Femur (tissue), 1 donor: ENCODE results near the gene FLAD1.

ENCODE experiments used
- DNase-seq: peaks from one replicate; pipeline ENCODE4 v3.0.0-alpha.2; 2017

Gene FLAD1

GRCh38 chr1:154992721-154993571 is 9.8 kb downstream of the FLAD1 start:
- no peak for DNase-seq

GRCh38 chr1:154993572-154994268 is 10.6 kb downstream of the FLAD1 start, which contains the start of gene LENEP:
TSS of gene LENEP (plus strand) at chr1:154993586. CDS start at chr1:154993608, 22 bp downstream.
- no peak for DNase-seq

DNA sequence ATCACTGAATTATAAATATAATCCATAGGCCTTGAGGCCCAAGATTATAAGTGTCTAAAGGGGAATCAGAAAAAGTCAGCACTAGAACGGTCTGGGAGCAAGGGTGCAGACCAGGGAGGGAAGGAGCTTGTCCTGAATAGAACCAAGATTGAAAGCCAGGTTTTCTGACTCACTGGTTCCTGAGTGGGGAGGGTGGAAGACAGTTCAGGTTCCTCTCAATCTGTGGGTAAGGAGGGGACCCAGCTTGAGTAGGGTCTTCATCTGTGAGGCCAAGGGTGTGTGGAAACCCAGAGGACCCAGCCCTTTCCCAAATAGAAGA is 11.1 kb downstream of the FLAD1 start:
- DNase-seq, result no peak

- DNase-seq, result no peak
Observed at GRCh38 chr1:154994591-154994990, 11.4 kb downstream of the FLAD1 start.

- peak; percentile 64 for DNase-seq
Observed at GRCh38 chr1:154995301-154995983, 12.3 kb downstream of the FLAD1 start.

DNA sequence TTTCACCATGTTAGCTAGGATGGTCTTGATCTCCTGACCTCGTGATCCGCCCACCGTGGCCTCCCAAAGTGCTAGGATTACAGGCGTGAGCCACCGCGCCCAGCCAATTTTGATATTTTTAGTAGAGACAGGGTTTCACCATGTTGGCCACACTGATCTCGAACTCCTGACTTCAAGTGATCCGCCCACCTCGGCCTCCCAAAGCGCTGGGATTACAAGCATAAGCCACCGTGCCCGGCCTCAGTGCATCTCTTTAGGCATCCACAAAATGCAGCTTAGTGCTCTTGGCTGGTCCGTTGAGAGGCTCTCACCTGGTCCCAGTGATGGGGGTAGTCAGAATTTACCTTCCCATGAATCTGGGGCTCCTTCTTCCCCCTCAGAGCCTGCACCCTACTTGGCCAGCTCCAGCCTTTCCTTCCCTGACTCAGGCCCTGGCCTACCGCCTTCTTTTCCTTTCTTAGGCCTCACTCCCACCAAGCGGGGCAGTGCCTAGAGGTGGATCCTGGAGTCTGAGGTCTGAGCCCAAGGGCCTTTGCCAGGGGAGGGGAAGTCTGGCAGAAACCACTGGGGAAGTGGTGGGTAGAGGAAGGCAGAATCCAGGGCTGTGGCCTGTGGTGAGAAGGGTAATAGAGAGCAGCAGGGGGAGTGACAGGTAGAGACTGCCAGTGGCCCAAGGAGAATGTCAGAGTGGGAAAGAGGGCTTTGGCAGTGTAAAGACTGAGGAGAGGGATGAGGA is 14.0 kb downstream of the FLAD1 start:
- DNase-seq, result no peak

GRCh38 chr1:154998201-154998780 is 15.1 kb downstream of the FLAD1 start:
- no peak for DNase-seq

GRCh38 chr1:154998818-154999570 is 15.8 kb downstream of the FLAD1 start:
- peak; percentile 85 for DNase-seq

DNA sequence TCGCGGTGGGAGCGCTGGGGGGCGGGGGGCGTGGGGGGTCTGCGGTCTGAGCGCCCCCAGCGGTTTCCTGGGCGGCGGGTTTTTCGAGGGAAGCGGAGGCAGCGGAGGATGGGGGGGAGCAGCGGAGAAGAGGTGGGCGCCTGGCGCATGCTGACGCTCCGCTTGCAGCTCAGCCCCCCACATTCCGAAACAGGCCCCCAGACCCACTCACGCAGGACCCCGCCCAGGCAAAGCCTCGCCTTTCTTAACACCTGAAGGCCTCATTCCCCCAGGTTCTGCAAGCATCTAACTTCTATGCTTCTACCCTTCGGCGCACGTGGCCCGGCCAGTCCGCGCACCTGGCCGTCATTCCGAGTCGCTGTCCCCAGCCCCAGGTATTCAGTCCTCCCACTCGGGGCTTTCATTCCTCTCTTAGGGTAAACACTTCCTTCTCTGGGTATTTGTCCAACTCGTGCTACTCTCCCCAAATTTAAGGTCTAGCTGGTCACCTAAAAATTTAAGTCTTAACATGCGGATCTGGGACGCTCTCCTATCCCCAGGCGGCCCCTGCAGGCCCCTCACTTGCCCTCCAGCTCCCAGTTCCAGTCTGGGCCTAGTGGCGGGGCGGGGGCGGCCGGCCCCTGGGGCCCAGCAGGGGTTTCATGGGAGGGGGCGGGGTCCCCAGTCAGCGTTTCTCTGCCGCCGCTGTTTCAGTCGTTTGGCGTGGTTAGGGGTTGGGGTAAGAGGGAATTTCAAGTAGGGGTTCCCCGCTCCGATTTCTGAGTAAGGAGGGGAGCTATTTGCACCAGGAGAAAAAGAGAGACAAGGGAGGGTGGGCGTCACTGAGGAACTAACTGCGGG is 16.6 kb downstream of the FLAD1 start:
- DNase-seq, result peak; percentile 66

- DNase-seq, result no peak
Observed at GRCh38 chr1:155000411-155000725, 17.2 kb downstream of the FLAD1 start.

GRCh38 chr1:155000726-155001424 is 17.7 kb downstream of the FLAD1 start:
- DNase-seq, result peak; percentile 92

DNA sequence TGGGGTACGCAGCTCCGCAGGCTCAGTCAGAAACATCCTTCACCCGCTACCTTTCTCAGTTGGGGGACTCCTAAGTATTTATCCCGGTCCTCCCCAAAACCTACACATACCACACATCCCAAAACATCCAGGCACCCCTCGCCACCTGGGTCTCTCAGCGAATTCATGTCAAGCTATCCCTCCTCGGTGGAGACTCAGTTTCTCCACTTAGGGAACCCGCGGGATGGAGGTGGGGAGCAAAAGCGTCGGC is 18.2 kb downstream of the FLAD1 start:
- DNase-seq, result no peak

DNA sequence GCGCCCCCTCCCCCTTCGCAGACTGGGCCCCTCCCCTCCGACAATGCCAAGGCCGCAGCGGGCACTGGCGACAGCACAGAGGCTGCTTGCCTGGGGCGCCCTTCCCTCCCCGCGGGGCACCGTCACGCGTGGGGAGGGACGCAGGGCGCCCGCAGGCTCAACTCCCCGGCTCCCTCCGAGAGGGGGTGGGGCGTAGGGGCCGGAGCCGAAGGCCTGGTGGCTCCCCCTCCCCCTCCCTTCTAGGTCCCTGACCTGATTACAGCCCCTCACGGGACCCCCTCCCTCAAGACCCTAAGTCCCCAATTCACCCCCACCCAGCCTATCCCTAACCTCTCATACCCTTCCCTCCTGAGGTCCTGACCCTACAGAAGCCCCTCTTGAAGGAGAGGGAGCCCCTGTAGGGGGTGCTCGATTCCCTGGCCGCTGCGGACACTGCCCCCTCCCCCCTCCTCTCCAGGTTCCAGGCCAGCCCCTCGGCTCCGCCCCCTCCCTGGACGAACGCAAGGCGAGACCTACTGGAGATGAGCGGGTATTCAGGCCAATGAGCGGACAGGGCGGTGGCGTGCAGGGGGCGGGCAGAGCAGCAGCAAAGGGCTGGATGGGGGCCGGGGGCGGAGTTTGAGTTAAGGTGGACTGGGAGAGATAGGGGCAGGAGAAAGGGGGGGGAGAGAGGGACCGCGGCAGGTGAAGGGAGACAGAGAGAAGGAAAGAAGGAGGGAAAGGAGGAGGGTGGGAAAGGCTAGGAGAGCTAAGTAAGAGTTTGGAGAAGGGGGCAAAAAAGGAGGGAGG is 18.7 kb downstream of the FLAD1 start:
- peak; percentile 100 for DNase-seq

DNA sequence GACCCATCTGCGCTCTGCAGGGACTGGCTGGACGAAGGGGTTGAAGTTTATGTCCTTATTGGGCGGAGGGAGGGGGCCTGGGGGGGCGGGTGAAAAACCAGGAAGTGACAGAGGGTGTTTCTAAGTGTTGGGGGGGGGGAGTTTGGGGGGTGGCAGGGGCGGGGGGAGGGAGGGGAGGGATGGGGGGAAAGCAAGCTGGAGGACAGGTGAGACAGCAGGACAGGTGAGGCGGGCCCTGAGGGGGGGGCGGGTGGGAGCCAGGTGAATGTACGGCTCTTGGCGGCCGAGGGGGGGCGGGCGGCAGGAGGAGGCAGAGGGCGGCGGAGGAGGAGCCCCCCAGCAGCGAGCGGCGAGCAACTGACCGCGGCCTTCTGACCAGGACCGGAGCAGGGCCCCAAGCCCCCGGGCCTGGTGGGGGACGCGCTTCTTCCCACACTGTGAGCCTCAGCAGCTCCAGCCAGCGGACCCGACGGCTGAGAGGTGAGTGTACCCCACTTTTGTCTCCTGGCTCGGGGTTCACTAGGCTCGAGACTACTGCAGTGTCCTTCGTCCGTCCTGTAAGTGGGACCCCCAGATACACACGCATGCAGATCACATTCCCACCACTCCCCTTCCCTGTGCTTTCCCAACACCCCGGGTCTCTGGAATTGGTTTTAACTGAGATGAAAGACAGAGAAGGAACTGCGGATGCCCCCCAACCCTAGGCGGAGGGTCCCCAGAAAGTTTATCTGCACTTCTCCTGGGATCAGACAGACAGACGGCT is 19.5 kb downstream of the FLAD1 start, which contains the start of gene ZBTB7B:
ZBTB7B (plus strand) TSS at position 339 of the 763 bp plus-strand sequence. CDS start 11,859 bp downstream, outside the sequence.
- DNase-seq, result peak; percentile 66

GRCh38 chr1:155003227-155003765 is 20.2 kb downstream of the FLAD1 start:
- peak; percentile 62 for DNase-seq

DNA sequence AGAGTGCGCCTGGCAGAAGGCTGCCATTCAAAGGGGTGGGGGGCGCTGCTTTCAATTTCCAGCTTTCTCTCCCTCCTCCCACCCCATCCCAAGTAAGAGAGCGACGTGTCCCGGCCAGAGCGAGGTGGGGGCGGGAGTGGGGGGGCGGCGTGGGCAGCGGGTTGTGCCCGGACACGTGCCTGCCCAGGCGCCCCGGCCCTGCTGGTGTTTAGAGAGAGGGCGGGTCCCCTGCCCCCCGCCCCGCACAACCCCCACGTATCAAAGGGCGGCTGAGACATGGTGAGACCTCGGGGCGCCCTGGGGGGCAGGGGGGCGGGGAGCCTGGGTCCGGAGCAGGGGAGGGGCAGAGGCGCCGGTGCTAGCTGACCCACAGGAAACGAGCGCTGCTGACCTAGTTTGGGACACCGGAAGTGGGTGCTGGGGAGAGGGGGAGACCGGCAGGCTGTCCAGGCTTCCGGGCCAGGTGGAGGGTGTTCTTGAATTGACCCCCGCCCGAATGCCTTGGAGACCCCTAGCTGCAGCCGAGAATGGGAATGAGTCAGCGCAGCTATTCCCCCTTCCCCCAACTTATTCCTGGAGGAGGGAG is 20.7 kb downstream of the FLAD1 start:
- DNase-seq, result peak; percentile 77

DNA sequence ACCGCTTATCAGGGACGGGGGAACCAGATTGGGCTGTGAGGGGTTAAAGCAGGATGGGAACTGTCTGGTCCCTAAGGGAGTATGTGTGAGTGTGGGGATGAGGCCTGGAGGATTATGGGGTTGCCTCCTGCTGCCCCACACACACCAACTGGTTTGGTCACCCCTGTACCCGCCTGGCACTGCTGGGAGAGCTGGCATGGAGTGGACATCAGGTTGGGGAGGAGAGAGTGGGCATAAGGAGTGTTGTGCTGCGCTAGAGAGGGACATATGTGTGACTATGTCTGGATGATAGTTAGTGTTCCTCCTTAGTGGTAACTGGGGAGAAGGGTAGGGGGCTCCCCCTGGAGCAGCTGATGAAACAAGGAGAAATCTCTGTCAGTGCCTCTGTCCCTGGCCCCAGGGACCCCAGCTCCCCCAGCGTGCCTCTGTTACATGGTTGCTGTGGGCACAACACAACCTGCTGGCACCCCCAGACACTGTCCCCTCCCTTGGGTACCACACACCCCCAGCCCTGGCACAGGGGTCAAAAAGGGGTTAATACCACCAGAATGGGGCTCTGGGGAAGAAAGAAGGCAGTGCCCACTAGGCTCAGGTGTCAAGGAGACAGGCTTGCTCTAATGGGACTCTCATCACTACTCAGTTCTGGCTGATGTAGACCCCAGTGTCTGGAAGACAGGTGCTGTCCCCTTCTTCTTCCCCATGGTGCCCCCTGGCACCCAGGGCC is 21.4 kb downstream of the FLAD1 start:
- DNase-seq, result no peak
